Large intestine (tissue), 3 donors: Measurements from ENCODE around the gene THAP10. TPM values are rescaled to one million over a fixed set of nuclear protein-coding genes. Genes with fewer than 3 reads are reported as not detected.
A peak's percentile ranks its signal among the peaks of the same experiment; 100 is the strongest.
"Not testable (repeated sequence)": the region's sequence is repeated elsewhere in the genome, so short reads cannot be mapped to it uniquely, and the experiment has no call there.

Experiments
- DNase-seq, 2 donors: peaks; one replicate each; pipeline versions ENCODE4 v3.0.0 to v3.0.0-alpha.2; 2013
- H3K27ac ChIP-seq: one replicate; pipeline ENCODE4 v1.5.1; 2013; ENCODE audit warnings: low read length
- H3K27me3 ChIP-seq: 2 replicates; pipeline ENCODE4 v1.6.1; 2013; ENCODE audit warnings: low read length; ENCODE audit not compliant: control insufficient read depth, insufficient read depth
- H3K36me3 ChIP-seq: 2 replicates; pipeline ENCODE4 v1.6.1; 2013; ENCODE audit warnings: low read length; ENCODE audit not compliant: control insufficient read depth, insufficient read depth
- H3K4me1 ChIP-seq: one replicate; pipeline ENCODE4 v1.6.1; 2013; ENCODE audit warnings: low read length; ENCODE audit not compliant: control insufficient read depth, insufficient read depth
- H3K4me3 ChIP-seq: one replicate; pipeline ENCODE4 v1.5.1; 2013; ENCODE audit warnings: low read length
- H3K9me3 ChIP-seq: one replicate; pipeline ENCODE4 v1.6.1; 2013; ENCODE audit warnings: mild to moderate bottlenecking, low read depth, low read length, moderate library complexity; ENCODE audit not compliant: control insufficient read depth
- WGBS: methylation state at CpG from one replicate; pipeline ENCODE4 v1.1.5; 2013; ENCODE audit warnings: low lambda C conversion rate; ENCODE audit not compliant: insufficient coverage; 5-methylcytosine and 5-hydroxymethylcytosine counted together
- polyA plus RNA-seq: library from polyadenylated mRNA; unstranded; fragments of 120-200 nt; gene quantifications from one replicate; pipeline ENCODE4 v1.2.1, GENCODE V29; 2013

Gene THAP10
- polyA plus RNA-seq, 1 donor = 2.6 TPM

DNA sequence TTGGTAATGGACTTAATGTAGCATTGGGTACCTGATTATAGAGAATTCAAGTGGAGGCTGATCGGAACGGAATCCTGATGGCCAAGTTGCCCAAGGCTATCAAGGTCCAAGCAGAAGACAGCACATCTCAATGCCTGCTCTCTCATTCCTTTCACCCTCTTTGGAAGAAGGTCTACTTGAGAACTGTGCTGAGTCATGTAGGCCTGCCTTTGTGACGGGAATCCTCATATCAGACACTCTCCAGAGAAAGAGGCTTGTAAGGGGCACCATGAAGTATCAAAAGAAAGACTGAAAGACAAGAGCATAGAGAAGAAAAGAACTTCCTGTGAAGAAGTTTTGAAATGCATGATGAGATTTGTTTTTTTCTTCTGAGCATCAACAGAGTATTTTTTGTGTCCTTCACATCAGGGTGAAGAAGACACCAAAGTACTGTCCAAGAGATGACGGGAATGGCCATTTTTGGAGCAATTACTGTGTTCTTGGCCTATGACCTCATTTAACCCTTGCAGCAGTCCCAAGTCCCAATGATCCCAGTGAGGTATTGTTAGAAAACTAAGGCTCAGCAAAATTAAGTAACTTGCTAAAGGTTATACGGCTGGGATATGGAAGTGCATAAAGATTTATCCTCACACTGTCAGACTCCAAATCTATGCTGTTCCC is 25.1 kb downstream of the THAP10 start:
- Histone ChIP-seq H3K27ac (no peak overlapping the region), H3K4me3 (no peak overlapping the region), H3K4me1 (no peaks in the 10 kb centered on the region), H3K27me3 (peaks cover 2% of the 10 kb centered on the region), H3K36me3 (no peaks in the 10 kb centered on the region), H3K9me3 (peaks cover 6% of the 10 kb centered on the region)
- 100% methylated on average over 1 of the region's 5 CpGs for WGBS
- DNase-seq = no peak

DNA sequence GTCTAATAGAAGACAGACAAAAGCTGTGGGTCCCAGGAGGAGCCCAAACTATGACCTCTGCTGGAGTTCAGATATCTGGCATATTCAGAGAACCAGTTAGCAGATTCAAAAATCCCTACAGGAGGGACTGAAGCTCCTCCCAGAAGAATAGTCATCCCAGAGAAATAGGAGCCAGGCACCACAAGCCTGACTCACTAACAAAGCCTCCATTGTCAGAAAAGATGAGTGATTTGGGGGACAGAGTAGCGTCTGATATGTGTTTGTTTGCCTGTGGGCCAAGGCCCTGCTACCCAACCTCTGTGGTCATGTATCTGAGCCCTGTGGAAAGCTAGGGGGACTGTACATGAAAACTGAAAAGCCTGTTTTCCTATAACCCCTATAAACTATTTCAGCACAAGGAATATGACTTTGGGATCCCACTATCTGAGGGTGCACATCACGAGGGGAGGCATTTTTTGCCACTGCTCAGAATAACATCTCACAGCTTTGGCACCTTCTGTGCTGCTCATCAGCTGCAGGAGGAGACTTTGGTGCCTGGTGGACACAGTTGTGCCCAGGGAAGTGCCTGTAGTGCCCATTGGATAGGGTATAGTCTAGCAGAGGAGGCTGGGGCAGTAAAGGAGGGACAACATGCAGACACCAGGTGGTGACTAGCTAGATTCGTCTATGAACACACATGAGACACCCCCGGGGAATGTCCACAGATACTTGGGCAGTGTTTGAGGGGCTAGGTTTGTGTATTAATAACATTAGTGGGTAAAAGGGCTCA is 28.6 kb downstream of the THAP10 start:
- no peak overlapping the region for H3K4me3 ChIP-seq
- no peaks in the 10 kb centered on the region for H3K4me1 ChIP-seq
- WGBS = no CpG with 5 or more reads among the region's 4 CpGs
- H3K27ac ChIP-seq = no peak overlapping the region
- no peak for DNase-seq
- no peaks in the 10 kb centered on the region for H3K9me3 ChIP-seq
- peaks cover 2% of the 10 kb centered on the region for H3K27me3 ChIP-seq
- no peaks in the 10 kb centered on the region for H3K36me3 ChIP-seq

DNA sequence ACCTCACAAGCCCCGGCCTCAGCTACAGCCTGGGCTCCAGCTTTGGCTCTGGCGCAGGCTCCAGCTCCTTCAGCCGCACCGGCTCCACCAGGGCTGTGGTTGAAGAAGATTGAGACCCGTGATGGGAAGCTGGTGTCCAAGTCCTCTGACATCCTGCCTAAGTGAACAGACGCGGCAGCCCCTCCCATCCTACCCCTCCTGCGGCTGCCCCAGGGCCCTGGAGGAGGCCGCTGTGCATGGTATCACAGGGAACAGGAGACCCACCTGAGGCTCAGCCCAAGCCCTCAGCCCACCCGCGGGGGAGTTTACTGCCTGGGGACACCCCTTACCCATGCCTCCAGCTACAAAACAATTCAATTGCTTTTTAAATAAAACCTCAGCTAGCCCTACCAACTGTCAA is 32.2 kb downstream of the THAP10 start:
- H3K4me3 ChIP-seq = no peak overlapping the region
- no peaks in the 10 kb centered on the region for H3K36me3 ChIP-seq
- H3K27ac ChIP-seq = no peak overlapping the region
- no peaks in the 10 kb centered on the region for H3K9me3 ChIP-seq
- DNase-seq = no peak
- H3K4me1 ChIP-seq = no peaks in the 10 kb centered on the region
- WGBS = no CpG with 5 or more reads among the region's 11 CpGs
- peaks cover 12% of the 10 kb centered on the region for H3K27me3 ChIP-seq

DNA sequence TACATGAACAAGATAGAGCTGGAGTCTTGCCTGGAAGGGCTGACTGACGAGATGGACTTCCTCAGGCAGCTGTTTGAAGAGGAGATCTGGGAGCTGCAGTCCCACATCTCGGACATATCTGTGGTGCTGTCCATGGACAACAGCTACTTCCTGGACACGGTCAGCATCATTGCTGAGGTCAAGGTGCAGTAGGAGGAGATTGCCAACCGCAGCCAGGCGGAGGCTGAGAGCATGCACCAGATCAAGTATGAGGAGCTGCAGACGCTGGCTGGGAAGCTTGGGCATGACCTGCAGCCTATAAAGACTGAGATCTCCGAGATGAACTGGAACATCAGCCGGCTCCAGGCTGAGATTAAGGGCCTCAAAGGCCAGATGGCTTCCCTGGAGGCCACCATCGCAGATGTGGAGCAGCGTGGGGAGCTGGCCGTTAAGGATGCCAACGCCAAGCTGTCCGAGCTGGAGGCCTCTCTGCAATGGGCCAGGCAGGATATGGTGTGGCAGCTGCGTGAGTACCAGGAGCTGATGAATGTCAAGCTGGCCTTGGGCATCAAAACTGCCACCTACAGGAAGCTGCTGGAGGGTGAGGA is 32.8 kb downstream of the THAP10 start:
- Histone ChIP-seq H3K4me3 (no peak overlapping the region), H3K36me3 (no peaks in the 10 kb centered on the region), H3K9me3 (no peaks in the 10 kb centered on the region), H3K27me3 (peaks cover 17% of the 10 kb centered on the region), H3K27ac (no peak overlapping the region), H3K4me1 (peaks cover 2% of the 10 kb centered on the region)
- DNase-seq = no peak
- WGBS = no CpG with 5 or more reads among the region's 14 CpGs

DNA sequence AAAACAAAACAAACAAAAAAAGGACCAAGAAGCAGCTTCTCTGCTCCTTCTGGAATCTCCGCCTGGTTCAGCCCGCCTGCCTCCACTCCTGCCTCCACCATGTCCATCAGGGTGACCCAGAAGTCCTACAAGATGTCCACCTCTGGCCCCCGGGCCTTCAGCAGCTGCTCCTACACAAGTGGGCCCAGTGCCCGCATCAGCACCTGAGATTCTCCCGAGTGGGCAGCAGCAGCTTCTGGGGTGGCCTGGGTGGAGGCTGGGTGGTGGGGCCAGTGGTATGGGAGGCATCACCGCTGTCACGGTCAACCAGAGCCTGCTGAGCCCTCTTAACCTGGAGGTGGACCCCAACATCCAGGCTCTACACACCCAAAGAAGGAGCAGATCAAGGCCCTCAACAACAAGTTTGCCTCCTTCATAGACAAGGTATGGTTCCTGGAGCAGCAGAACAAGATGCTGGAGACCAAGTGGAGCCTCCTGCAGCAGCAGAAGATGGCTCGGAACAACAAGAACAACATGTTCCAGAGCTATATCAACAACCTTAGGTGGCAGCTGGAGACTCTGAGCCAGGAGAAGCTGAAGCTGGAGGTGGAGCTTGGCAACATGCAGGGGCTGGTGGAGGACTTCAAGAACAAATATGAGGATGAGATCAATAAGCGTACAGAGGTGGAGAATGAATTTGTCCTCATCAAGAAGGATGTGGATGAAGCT is 33.5 kb downstream of the THAP10 start:
- not testable (repeated sequence) for H3K4me1 ChIP-seq, H3K36me3 ChIP-seq, H3K9me3 ChIP-seq, DNase-seq, H3K27ac ChIP-seq, H3K4me3 ChIP-seq
- WGBS = 92% methylated on average over 2 of the region's 9 CpGs
- peaks cover 20% of the 10 kb centered on the region for H3K27me3 ChIP-seq

DNA sequence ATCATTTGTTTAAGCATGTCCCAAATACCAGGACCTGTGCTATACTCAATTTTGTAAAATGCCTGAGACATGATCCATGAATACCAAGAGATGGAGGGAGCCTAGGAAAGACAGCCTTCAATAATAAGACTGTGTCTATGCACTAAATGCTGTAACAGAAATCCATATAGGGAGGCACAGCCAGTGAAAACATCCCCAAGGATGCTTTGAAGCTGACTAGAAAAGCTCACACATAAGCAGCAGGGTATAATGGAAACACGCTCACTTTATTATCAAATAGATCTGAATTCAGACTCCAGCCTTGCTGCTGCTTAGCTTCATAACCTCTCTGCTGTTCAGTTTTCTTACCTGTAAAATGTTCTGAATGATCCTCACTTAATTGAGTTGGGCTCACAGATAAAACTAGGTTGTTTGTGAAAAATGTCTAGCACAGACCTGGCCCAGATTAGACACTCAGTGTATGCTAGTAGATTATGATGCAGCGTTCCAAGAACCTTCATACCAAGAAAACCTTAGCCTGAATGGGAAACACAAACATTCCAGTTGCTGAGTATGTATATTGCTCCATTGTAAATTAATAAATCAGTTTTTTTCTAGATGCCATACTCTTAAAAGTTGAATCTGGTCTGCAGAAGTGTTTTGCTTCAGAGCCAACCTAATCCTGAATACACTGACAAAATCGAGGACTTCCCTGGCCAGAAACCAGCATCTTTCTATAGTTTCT is 34.5 kb downstream of the THAP10 start:
- Histone ChIP-seq H3K4me3 (no peak overlapping the region), H3K27ac (no peak overlapping the region), H3K9me3 (no peaks in the 10 kb centered on the region), H3K27me3 (peaks cover 26% of the 10 kb centered on the region), H3K36me3 (no peaks in the 10 kb centered on the region), H3K4me1 (peaks cover 3% of the 10 kb centered on the region)
- DNase-seq = no peak
- WGBS = 72% methylated on average over 2 of the region's 3 CpGs

DNA sequence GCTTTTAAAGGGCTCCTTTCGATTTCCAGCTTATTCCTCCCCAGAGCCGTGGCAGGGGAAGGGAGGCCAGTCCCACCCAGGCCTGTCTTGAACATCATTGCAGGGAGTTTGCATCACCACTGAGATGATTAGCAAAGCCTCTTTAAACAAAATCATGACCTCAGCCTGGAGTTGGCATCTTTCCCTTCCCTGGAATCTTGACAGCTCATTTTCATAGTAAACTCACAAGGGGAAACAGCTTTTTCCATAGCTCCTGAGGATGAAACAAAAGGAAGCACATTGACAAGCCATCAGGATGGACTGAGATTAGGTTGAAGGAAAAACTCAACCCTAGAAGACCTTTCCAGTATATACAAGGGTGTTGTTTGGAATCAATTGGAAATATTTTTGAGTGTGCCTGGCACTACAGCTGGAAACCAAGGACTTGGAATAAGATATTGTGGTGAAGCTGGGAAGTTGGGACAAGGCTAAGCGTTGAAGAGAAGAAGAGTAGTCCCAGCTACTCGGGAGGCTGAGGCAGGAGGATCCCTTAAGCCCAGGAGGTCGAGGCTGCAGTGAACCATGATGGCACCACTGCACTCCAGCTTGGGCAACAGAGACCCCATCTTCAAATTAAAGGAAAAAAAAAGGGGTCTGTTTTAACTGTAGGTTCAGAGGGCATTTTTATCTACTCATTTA is 35.2 kb downstream of the THAP10 start:
- Histone ChIP-seq H3K4me1 (peaks cover 3% of the 10 kb centered on the region), H3K9me3 (no peaks in the 10 kb centered on the region), H3K36me3 (no peaks in the 10 kb centered on the region), H3K4me3 (no peak overlapping the region), H3K27ac (peak overlapping the region; percentile 3), H3K27me3 (peaks cover 32% of the 10 kb centered on the region)
- peak; percentile 31 to 57 for DNase-seq
- WGBS = no CpG with 5 or more reads among the region's 5 CpGs

DNA sequence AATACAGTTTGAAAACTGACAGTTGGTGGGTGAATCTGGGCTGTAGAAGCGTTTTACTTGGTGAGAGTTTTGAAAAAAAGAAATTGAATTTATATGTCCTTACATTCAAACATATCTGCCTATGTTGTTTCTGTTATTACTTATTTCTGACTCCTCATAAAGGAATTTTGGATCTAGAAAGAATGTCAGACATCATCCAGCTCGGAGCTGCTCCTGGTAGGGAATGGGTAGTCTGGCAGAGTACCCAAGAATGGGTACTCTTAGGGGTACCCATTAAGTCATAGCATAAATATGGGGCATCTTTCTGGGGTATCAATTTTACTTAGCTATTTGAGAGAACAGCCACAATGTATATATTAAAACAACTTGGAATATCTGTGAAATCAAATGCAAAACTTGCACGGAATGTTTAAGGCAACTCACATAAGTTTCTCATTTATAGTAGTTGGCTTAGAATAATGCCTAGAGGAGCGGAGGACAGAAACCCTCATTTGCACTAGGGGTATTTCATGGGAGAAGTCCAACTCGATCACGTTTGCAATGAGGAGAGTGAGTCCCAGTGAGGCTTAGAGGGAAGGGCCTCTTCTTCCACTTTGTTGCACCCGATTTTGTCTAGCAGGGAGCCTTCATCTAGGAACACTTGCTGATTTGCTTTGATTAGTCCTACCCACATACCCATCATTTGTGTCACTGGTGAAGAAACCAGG is 35.9 kb downstream of the THAP10 start:
- H3K9me3 ChIP-seq = no peaks in the 10 kb centered on the region
- peaks cover 3% of the 10 kb centered on the region for H3K4me1 ChIP-seq

DNA sequence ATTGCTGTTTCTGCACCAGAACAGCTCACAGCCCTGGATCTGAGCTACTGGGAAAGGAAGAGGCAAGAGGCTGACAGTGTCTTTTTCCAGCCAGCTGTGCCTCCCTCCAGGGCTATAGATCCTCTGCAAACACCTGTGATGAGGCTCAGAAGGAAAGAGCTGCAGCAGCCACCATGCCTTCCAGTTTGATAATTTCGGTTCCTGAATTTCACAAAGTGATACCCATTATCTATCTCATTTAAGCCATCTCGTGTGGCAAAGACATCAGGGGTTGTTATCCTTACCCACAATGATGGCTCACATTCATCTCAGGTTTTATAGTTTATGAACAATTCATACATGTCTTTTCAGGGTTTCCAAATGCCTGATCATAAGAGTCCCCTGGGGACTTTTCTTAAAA is 36.5 kb downstream of the THAP10 start:
- H3K9me3 ChIP-seq = no peaks in the 10 kb centered on the region
- no peak for DNase-seq
- H3K4me3 ChIP-seq = no peak overlapping the region
- no peaks in the 10 kb centered on the region for H3K36me3 ChIP-seq
- peaks cover 3% of the 10 kb centered on the region for H3K4me1 ChIP-seq
- H3K27ac ChIP-seq = no peak overlapping the region
- H3K27me3 ChIP-seq = peaks cover 36% of the 10 kb centered on the region
- no CpG with 5 or more reads among the region's 2 CpGs for WGBS

More for the DNA sequence above, 35.9 kb downstream of the THAP10 start:
- peaks cover 36% of the 10 kb centered on the region for H3K27me3 ChIP-seq
- WGBS = 100% methylated on average over 1 of the region's 7 CpGs
- H3K27ac ChIP-seq = peak overlapping the region; percentile 3
- DNase-seq = no peak
- no peaks in the 10 kb centered on the region for H3K36me3 ChIP-seq
- H3K4me3 ChIP-seq = no peak overlapping the region
